ENCODE measurements around the gene KIF18B.

- TF ChIP-seq CTCF (IDR thresholded peaks at IDR 0.05) (no peak), EP300 (IDR thresholded peaks at IDR 0.05) (no peak), POLR2A (IDR thresholded peaks at IDR 0.05) (no peak), POLR2AphosphoS5 (IDR thresholded peaks at IDR 0.05) (no peak)
These were observed 70.5 kb downstream of the KIF18B start for GRCh38 chr17:44877121-44877520.

Data from sigmoid colon (tissue), 4 donors.